SK-N-SH treated with all-trans-retinoic acid at 6 μM for 48 hours (cell line): ENCODE data around the gene PHF3.

ENCODE experiments used
- ATAC-seq: fragments of 200-7000 bp; cut with Tn5 transposase; 3 replicates; pipeline ENCODE4 v1.9.1; 2020; ENCODE audit warnings: mild to moderate bottlenecking, moderate library complexity
- ARNTL ChIP-seq: fragments of 450-650 bp; formaldehyde crosslinking; IDR thresholded peaks from 2 replicates; pipeline ENCODE4 v1.5.0; 2020; ENCODE audit warnings: low read depth, mild to moderate bottlenecking, moderate library complexity, borderline replicate concordance
- CSDC2 ChIP-seq: fragments of 250-450 bp; sonication (Bioruptor Pico); IDR thresholded peaks from 2 replicates; pipeline ENCODE4 v1.5.0; 2020; ENCODE audit warnings: mild to moderate bottlenecking, moderate library complexity
- ESRRG ChIP-seq: fragments of 250-450 bp; sonication (Bioruptor Pico); IDR thresholded peaks from 2 replicates; pipeline ENCODE4 v1.6.1; 2021; ENCODE audit warnings: mild to moderate bottlenecking
- GLIS3 ChIP-seq: fragments of 250-450 bp; sonication (Bioruptor Pico); IDR thresholded peaks from 2 replicates; pipeline ENCODE4 v1.5.0; 2020; ENCODE audit warnings: mild to moderate bottlenecking, moderate library complexity
- ISL1 ChIP-seq: fragments of 250-450 bp; sonication (Bioruptor Pico); IDR thresholded peaks from 2 replicates; pipeline ENCODE4 v2.1.2; 2022; ENCODE audit warnings: mild to moderate bottlenecking, moderate library complexity
- OSR1 ChIP-seq: fragments of 250-450 bp; sonication (Bioruptor Pico); IDR thresholded peaks from 2 replicates; pipeline ENCODE4 v1.8.0; 2022; ENCODE audit warnings: moderate library complexity, mild to moderate bottlenecking, inconsistent platforms
- PPARA ChIP-seq: fragments of 250-450 bp; sonication (Bioruptor Pico); IDR thresholded peaks from 2 replicates; pipeline ENCODE4 v1.5.0; 2020; ENCODE audit warnings: mild to moderate bottlenecking, borderline replicate concordance
- RARB ChIP-seq: fragments of 250-450 bp; sonication (Bioruptor Pico); IDR thresholded peaks from 2 replicates; pipeline ENCODE4 v1.8.0; 2021; ENCODE audit warnings: mild to moderate bottlenecking, moderate library complexity
- SNAI2 ChIP-seq: fragments of 250-450 bp; sonication (Bioruptor Pico); IDR thresholded peaks from 2 replicates; pipeline ENCODE4 v1.5.0; 2020; ENCODE audit warnings: mild to moderate bottlenecking, moderate library complexity
- TCF4 ChIP-seq: fragments of 250-450 bp; sonication (Bioruptor Pico); IDR thresholded peaks from 2 replicates; pipeline ENCODE4 v1.8.0; 2021; ENCODE audit warnings: mild to moderate bottlenecking, moderate library complexity, borderline replicate concordance
- TOX ChIP-seq: fragments of 250-450 bp; sonication (Bioruptor Pico); IDR thresholded peaks from 2 replicates; pipeline ENCODE4 v1.8.0; 2021; ENCODE audit warnings: mild to moderate bottlenecking, moderate library complexity, borderline replicate concordance
- ZC3H10 ChIP-seq: fragments of 250-450 bp; sonication (Bioruptor Pico); IDR thresholded peaks from 2 replicates; pipeline ENCODE4 v1.5.1; 2021; ENCODE audit warnings: mild to moderate bottlenecking, moderate library complexity
- ZFP3 ChIP-seq: fragments of 250-450 bp; sonication (Bioruptor Pico); IDR thresholded peaks from 2 replicates; pipeline ENCODE4 v1.5.0; 2020; ENCODE audit warnings: mild to moderate bottlenecking, moderate library complexity
- ZFP30 ChIP-seq: fragments of 450-650 bp; formaldehyde crosslinking; IDR thresholded peaks from 2 replicates; pipeline ENCODE4 v1.5.0; 2022; ENCODE audit warnings: mild to moderate bottlenecking, moderate library complexity
- ZNF565 ChIP-seq: fragments of 450-650 bp; formaldehyde crosslinking; conservative IDR thresholded peaks from 2 replicates; pipeline ENCODE4 v1.5.0; 2020; ENCODE audit warnings: low read depth, mild to moderate bottlenecking, moderate library complexity
- ZNF70 ChIP-seq: fragments of 450-650 bp; formaldehyde crosslinking; IDR thresholded peaks from 2 replicates; pipeline ENCODE4 v1.5.0; 2020; ENCODE audit warnings: mild to moderate bottlenecking, moderate library complexity
- ZNF8 ChIP-seq: fragments of 450-650 bp; formaldehyde crosslinking; IDR thresholded peaks from 2 replicates; pipeline ENCODE4 v1.5.0; 2020; ENCODE audit warnings: mild to moderate bottlenecking, moderate library complexity
- TF ChIP-seq, protein P1 (sequence below): fragments of 250-450 bp; sonication (Bioruptor Pico); IDR thresholded peaks from 2 replicates; pipeline ENCODE4 v1.5.1; 2020; ENCODE audit warnings: low read depth, mild to moderate bottlenecking, moderate library complexity
- TF ChIP-seq, protein P2 (sequence below): fragments of 250-450 bp; sonication (Bioruptor Pico); IDR thresholded peaks from 2 replicates; pipeline ENCODE4 v1.8.0; 2021; ENCODE audit warnings: low read depth, mild to moderate bottlenecking, moderate library complexity, borderline replicate concordance
- TF ChIP-seq, protein P3 (sequence below): fragments of 250-450 bp; sonication (Bioruptor Pico); IDR thresholded peaks from 2 replicates; pipeline ENCODE4 v1.8.0; 2020; ENCODE audit warnings: mild to moderate bottlenecking, moderate library complexity, borderline replicate concordance

PHF3 gene

DNA sequence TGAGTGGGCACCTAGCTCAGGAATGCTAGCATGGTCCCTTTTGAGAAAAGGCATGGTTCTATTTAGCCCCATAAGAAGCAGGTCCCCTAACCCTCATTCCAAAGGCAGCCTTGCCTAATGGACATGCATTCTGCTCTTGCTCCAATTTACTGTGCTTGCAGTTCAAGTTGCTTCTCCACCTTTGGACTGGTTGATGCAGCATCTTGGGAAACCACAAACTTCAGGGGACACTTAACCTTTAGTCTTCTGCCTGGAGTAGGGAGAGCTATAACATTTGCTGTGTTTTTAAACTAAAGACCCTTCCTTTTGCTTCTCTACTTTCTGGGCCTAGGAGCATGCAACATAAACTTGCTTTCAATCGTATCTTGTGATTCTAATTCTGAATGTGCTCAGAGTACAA lies 5.1 kb upstream of the PHF3 start:
- no peak for ATAC-seq
- TF ChIP-seq, protein P1, sequence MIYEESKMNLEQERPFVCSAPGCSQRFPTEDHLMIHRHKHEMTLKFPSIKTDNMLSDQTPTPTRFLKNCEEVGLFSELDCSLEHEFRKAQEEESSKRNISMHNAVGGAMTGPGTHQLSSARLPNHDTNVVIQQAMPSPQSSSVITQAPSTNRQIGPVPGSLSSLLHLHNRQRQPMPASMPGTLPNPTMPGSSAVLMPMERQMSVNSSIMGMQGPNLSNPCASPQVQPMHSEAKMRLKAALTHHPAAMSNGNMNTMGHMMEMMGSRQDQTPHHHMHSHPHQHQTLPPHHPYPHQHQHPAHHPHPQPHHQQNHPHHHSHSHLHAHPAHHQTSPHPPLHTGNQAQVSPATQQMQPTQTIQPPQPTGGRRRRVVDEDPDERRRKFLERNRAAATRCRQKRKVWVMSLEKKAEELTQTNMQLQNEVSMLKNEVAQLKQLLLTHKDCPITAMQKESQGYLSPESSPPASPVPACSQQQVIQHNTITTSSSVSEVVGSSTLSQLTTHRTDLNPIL (CRISPR knock-in tag): no peak
- TF ChIP-seq ZFP30 (CRISPR knock-in tag): no peak
- TF ChIP-seq ZC3H10 (CRISPR knock-in tag): no peak
- no peak for TF ChIP-seq SNAI2

DNA sequence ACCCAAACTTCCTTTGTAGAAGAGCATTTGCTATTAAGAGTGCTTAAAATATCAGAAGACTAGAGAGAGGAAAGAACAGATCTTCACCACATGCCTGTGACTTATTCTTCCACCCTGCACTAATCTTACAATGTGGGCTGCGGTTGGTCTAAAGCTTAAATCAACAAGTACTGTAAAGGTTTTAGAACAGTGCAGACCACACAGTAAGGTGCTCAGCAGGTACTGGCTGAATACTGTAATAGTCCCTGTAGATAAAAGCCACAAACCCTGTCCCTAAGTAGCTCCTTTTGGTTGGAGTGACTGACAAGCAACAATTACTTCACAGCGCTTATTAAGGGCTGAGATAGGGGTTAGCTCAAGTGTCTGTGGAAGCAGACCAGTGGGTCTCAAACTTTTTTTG lies 972 bp upstream of the PHF3 start:
- no peak for ATAC-seq
- no peak for TF ChIP-seq ARNTL
- TF ChIP-seq CSDC2 (CRISPR knock-in tag): no peak
- TF ChIP-seq ZNF8 (CRISPR knock-in tag): no peak
- no peak for TF ChIP-seq ESRRG (CRISPR knock-in tag)
- no peak for TF ChIP-seq TCF4
- no peak for TF ChIP-seq TOX (CRISPR knock-in tag)
- no peak for TF ChIP-seq ISL1 (CRISPR knock-in tag)
- TF ChIP-seq, protein P2, sequence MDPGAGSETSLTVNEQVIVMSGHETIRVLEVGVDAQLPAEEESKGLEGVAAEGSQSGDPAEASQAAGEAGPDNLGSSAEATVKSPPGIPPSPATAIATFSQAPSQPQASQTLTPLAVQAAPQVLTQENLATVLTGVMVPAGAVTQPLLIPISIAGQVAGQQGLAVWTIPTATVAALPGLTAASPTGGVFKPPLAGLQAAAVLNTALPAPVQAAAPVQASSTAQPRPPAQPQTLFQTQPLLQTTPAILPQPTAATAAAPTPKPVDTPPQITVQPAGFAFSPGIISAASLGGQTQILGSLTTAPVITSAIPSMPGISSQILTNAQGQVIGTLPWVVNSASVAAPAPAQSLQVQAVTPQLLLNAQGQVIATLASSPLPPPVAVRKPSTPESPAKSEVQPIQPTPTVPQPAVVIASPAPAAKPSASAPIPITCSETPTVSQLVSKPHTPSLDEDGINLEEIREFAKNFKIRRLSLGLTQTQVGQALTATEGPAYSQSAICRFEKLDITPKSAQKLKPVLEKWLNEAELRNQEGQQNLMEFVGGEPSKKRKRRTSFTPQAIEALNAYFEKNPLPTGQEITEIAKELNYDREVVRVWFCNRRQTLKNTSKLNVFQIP (CRISPR knock-in tag): no peak
- TF ChIP-seq ZNF70 (CRISPR knock-in tag): no peak
- TF ChIP-seq ZNF565 (CRISPR knock-in tag): no peak
- no peak for TF ChIP-seq ZC3H10 (CRISPR knock-in tag)
- TF ChIP-seq OSR1 (CRISPR knock-in tag): no peak

DNA sequence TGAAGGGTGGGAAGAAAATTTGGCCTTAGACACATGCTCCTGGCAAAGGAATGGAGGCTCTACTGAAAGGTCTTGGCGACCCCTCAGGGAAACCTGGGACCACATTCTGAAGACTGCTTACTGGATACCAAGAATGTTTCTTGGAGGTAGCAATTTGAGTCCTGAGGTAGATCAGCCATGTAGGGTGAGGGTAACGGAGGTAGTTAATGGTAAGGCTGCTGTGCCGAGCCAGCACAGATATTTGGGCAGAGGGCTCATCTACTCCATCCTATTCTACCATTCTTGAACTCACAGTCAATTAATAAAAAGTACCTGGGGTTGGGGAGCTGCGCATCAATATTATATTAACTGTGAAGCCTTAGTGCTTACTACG lies 401 bp upstream of the PHF3 start:
- TF ChIP-seq, protein P3, sequence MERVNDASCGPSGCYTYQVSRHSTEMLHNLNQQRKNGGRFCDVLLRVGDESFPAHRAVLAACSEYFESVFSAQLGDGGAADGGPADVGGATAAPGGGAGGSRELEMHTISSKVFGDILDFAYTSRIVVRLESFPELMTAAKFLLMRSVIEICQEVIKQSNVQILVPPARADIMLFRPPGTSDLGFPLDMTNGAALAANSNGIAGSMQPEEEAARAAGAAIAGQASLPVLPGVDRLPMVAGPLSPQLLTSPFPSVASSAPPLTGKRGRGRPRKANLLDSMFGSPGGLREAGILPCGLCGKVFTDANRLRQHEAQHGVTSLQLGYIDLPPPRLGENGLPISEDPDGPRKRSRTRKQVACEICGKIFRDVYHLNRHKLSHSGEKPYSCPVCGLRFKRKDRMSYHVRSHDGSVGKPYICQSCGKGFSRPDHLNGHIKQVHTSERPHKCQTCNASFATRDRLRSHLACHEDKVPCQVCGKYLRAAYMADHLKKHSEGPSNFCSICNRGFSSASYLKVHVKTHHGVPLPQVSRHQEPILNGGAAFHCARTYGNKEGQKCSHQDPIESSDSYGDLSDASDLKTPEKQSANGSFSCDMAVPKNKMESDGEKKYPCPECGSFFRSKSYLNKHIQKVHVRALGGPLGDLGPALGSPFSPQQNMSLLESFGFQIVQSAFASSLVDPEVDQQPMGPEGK (CRISPR knock-in tag): no peak
- TF ChIP-seq ZFP30 (CRISPR knock-in tag): no peak
- TF ChIP-seq ISL1 (CRISPR knock-in tag): no peak
- TF ChIP-seq PPARA (CRISPR knock-in tag): no peak
- TF ChIP-seq, protein P1 (CRISPR knock-in tag): no peak
- no peak for TF ChIP-seq ZFP3 (CRISPR knock-in tag)
- TF ChIP-seq ZNF565 (CRISPR knock-in tag): no peak
- TF ChIP-seq, protein P2 (CRISPR knock-in tag): no peak
- TF ChIP-seq TCF4: no peak
- no peak for TF ChIP-seq GLIS3 (CRISPR knock-in tag)
- TF ChIP-seq RARB: no peak
- ATAC-seq: peak; percentile 23

DNA sequence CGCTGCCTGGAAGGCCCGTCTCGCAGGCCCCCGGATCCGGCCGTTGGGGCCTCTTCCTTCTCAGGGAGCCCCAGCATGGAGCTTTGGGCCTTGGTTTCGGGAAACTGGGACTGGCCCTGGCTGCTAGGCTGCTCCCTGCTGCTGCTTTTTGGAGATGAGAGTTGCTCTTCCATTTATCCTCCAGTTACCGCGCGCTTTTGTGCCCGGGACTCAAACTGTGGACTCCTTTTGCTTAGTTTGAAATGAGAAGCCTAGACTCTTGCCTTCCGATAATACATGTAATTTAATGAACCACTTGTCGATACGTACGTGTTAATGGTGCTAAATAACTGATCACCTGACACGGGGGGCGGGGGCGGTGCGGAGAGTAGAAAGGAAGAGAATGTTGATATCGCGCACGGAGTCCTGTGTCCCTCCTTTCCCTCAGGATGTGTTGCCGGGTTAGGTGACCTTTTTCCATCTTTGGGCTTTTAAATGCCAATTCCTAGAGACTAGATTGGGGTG lies 968 bp downstream of the PHF3 start:
- ATAC-seq: peak; percentile 9

More for the DNA sequence above, 968 bp downstream of the PHF3 start:
- no peak for TF ChIP-seq ARNTL
